Inferior parietal cortex (tissue), 1 donor: ENCODE data around the gene MSLN.

Experiments used
- DNase-seq: peaks from one replicate; pipeline ENCODE4 v3.0.0-alpha.2; 2016; ENCODE audit errors: extremely low spot score

MSLN gene

DNA sequence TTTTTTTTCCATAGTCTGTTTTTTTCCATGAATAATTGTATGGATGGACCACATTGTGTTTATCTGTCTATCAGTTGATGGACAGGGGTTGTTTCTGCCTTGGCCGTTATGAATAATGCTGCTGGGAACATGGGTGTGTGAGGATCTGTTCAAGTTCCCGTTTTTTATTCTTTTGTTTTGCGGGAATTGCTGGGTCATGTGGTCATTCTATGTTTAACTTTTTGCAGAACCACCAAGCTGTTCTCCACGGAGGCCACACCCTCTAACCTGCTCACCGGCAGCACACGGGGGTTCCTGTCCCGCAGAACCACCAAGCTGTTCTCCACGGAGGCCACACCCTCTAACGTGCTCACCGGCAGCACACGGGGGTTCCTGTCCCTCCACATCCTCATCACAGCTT is 5.9 kb upstream of the MSLN start:
- DNase-seq = no peak

DNA sequence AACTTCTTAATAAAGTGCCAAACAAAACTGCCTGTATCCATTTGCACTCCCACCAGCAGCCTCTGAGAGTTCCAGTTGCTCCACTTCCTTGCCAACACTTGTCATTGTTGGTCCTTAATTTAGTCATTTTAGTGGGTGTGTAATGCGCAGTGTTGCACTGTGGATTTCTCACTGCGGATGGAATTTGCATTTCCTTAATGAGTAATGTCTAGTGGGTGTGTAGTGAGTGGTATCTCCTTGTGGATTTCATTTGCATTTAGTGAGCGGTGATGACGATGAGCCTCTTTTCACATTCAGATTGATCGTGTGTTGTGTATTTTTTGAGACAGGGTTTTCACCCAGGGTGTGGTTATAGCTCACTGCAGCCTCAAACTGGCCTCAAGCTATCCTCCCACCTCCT is 4.1 kb upstream of the MSLN start:
- DNase-seq = no peak

GRCh38 chr16:759110-759910 is 1.2 kb upstream of the MSLN start:
- DNase-seq = no peak

GRCh38 chr16:760065-760464 is 469 bp upstream of the MSLN start:
- DNase-seq = no peak

- no peak for DNase-seq
These were observed 1.3 kb downstream of the MSLN start for GRCh38 chr16:761625-762513.

DNA sequence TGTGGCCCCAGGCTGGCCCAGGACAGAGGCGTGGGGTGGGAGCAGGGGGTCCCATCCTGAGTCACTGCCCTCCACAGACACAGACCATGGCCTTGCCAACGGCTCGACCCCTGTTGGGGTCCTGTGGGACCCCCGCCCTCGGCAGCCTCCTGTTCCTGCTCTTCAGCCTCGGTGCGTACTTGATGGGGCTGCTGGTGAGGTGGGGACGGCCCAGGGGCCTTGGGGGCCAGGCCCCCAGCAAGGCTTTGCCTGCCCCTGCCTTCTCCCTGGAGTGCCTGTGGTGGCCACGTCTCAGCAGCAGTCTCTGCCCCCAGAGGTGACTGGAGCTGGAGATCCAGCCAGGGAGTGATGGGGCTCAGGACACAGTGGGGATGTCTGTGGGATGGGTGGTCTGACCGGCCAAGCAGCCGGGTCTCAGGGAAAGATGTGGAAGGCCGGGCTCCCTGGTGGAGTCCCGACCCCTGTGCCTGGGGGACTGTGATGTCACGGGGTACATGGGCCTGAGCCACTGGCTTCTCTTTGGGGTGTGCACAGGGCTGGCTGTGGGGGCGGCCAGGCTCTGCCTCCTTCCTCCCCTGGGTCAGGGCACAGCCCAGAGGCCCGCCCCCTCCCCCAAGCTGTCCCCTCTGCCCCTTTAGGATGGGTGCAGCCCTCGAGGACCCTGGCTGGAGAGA is 2.2 kb downstream of the MSLN start:
- DNase-seq = no peak

DNA sequence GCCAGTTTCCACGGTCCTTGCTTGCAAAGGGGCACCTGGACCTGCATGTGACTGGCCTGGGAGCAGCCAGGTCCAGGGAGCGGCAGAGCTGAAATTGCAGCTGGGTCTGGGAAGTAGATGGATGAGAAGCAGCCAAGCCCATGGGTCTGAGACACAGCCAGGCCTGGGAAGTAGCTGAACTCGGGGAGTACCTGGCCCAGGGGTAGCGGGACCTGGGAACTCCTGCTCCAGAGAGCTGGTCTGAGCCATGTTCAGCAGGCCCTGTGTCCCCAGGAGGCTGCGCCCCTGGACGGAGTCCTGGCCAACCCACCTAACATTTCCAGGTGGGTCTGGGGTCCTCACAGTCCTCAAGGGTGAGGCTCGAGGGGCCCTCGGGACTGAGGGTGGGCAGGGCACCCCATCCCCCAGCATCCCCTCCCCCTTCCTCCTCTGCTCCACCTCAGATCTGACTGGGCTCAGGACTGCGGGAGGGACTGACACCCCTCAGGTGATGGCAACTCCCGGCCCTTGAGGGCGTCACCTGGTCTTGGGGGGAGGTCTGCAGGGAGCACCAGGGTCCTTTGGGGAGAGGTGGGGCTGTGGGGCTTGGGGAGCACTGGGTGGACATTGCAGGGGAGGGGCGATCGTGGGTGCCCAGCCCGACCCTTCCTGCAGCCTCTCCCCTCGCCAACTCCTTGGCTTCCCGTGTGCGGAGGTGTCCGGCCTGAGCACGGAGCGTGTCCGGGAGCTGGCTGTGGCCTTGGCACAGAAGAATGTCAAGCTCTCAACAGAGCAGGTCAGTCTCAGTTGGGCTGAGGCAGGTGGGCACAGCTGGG is 3.0 kb downstream of the MSLN start:
- DNase-seq = no peak

DNA sequence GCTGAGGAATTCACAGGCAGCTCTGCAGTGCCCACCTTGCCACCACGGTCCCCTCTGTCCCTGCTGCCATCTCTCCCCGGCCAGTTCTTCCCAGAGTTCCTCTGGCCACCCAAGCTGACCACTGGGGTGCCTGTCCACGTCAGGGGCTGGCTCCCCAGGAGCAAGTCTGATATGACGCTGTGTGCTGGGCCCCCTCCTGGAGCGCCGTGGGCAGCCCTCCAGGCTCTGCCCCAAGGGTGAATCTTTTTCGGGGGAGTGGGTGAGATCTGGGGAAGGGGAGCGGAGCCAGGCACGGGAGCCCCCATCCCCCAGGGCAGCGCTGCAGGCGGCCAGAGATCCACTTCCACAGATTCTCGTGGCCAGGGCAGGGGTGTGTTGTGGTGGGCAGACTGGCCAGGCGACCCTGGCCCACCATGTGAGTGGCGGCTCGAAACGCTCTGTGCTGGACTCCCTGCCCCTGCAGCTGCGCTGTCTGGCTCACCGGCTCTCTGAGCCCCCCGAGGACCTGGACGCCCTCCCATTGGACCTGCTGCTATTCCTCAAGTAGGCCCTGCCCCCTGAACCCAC is 3.7 kb downstream of the MSLN start:
- DNase-seq = no peak

DNA sequence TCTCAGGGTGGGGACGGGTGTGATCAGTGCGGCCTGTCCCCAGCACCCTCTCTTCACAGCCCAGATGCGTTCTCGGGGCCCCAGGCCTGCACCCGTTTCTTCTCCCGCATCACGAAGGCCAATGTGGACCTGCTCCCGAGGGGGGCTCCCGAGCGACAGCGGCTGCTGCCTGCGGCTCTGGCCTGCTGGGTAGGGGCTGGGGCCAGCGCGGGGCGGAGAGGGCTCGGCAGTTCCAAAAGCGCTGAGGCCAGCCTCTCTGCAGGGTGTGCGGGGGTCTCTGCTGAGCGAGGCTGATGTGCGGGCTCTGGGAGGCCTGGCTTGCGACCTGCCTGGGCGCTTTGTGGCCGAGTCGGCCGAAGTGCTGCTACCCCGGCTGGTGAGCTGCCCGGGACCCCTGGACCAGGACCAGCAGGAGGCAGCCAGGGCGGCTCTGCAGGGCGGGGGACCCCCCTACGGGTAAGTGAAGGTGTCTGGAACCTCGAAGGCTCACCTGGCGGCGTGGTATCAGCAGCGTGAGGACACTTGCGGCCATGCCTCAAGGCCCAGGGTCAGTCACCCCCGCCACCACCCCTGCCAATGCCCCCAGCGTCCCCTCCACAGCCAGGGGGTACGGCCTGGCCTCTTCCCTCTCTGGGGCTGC is 4.4 kb downstream of the MSLN start:
- DNase-seq = no peak

DNA sequence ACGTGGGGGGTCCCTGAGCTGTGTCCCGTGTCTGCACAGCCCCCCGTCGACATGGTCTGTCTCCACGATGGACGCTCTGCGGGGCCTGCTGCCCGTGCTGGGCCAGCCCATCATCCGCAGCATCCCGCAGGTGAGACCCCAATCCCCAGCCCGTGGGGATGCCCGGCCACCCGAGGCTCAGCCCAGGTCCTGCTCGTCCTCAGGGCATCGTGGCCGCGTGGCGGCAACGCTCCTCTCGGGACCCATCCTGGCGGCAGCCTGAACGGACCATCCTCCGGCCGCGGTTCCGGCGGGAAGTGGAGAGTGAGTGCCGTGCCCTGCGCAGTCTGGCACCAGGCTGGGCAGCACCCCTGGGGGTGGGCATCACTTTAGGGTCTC is 4.9 kb downstream of the MSLN start:
- no peak for DNase-seq

- DNase-seq = no peak
These were observed 5.7 kb downstream of the MSLN start for GRCh38 chr16:766008-766819.

DNA sequence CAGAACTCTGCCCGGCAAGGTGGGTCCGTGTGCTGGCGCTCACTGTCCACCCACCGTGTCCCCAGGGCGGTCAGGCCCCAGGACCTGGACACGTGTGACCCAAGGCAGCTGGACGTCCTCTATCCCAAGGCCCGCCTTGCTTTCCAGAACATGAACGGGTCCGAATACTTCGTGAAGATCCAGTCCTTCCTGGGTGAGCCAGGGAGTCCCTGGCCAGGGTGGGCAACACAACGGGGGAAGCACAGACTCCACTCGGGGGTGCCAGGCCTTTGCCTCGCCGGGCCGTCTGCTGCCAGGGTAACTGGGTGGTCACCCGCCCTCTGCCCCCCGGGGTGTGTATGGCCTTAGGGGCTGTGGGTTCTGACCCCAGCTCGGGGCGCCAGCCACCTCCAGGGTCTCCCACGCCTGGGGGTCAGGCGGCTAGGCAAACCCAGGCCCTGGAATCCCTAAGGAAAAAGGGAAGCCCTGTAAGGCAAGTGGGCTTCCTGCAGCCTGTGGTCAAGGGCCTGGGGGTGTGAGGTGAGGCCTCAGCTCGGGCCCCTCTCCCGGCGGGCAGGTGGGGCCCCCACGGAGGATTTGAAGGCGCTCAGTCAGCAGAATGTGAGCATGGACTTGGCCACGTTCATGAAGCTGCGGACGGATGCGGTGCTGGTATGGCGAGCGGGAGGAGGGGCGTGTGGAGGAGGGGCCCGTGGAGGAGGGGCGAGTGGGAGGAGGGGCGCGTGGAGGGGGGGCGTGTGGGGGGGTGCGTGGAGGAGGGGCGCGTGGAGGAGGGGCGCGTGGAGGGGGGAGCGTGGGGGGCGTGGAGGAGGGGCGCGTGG is 6.5 kb downstream of the MSLN start:
- no peak for DNase-seq

- no peak for DNase-seq
These were observed 7.3 kb downstream of the MSLN start for GRCh38 chr16:767743-768235.

DNA sequence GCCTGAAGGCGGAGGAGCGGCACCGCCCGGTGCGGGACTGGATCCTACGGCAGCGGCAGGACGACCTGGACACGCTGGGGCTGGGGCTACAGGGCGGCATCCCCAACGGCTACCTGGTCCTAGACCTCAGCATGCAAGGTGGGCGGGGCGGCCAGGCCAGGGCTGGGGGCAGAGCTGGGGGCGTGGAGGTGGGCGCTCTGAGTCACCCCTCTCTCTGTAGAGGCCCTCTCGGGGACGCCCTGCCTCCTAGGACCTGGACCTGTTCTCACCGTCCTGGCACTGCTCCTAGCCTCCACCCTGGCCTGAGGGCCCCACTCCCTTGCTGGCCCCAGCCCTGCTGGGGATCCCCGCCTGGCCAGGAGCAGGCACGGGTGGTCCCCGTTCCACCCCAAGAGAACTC is 7.9 kb downstream of the MSLN start:
- no peak for DNase-seq

DNA sequence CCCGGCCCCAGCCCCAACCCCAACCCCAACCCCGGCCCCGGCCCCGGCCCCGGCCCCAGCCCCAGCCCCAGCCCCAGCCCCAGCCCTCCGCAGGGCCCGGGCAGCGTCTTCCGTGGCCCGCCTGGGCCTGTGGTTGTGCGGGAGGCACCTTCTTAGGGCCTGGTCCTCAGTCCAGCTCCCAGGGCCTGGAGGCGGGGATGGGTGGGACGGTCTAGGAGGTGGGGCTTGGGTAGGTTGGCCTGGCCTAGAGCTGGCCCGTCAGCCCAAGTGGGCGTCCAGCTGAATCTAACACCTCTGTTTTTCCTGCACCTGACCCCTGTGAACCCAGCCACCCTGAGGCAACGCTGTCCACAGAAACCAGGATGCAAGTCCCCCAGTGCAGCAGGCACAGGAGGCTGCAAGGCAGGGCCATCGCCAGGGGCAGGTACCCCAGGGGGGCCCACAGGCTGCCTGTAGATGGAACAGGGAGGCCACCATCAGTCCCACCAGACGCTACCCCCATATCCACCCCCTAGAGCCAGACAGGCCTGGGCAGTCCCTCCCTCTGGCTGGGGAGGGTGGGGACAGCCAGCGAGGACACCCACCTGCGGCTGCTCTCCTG is 8.8 kb downstream of the MSLN start:
- no peak for DNase-seq

DNA sequence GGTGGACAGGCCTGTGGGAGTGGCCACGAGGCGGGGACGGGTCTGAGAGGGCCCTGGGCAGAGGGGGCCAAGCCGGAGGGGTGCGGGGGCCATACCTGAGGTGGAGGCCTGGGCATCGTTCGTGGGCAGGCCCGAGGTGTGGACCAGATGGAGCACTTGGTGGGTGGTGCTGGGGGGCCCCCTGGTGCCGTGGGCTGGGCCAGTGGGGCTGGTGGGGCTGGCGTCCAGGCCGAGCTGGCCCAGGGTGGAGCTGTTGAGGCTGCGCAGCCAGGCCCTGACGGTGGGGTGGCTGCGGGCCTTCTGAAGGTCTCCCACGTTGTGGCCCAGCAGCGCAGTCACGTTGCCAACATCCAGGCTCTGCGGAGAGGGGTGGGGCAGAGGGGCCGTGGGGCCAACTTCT is 9.4 kb downstream of the MSLN start:
- no peak for DNase-seq

- no peak for DNase-seq
These were observed 9.9 kb downstream of the MSLN start for GRCh38 chr16:770411-770810.

DNA sequence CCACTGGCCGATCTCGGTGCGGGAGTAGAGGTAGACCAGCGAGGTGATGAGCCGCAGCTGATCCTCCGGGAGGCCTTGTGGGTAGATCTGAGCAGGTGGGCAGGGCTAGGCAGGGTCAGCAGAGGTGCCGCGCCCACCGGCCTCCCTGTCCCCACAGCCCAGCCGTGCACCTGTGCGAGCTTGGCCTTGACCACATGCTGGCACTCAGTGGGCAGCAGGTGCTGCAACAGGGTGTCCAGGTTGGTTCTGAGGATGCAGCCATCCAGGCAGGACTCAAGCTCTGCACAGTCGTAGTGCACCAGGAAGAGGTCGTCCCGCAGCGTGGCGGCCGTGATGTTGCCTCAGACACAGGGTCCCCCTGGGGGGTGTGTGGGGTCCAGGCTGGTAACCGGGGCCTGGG is 12.4 kb downstream of the MSLN start:
- DNase-seq = no peak
